Endothelial cell of umbilical vein (primary cell): Measurements from ENCODE around the gene SCGB2B2. TPM values are rescaled to one million over a fixed set of nuclear protein-coding genes. Genes with fewer than 3 reads are reported as not detected.

Experiments used
- BruUV-seq: library from RNA; stranded (reverse); fragments of 400-500 nt; replicated peaks from 2 replicates; lab custom pipeline; 2021; lab: Mats Ljungman, UMichigan
- CTCF ChIA-PET: fragments of 300-600, 350-600 bp; sonication (Branson Sonifier 250); formaldehyde crosslinking; loops from one replicate; lab custom pipeline; 2021; ENCODE audit warnings: antibody characterized with exemption, inconsistent platforms; lab: Charles Lee
- POLR2A ChIA-PET: fragments of 300-600, 350-600 bp; sonication (Branson Sonifier 250); formaldehyde crosslinking; loops from one replicate; lab custom pipeline; 2021; ENCODE audit warnings: antibody characterized with exemption, inconsistent platforms; lab: Charles Lee
- DNase-seq: peaks from one replicate; pipeline ENCODE4 v3.0.0-alpha.2; 2011; ENCODE audit warnings: low read depth, low spot score
- FAIRE-seq: peaks from 2 replicates; lab custom pipeline; 2011; peaks lifted over from hg19 to GRCh38; lab: Jason Lieb, UNC
- H2AFZ ChIP-seq: 2 replicates; pipeline ENCODE4 v1.6.0; 2012; ENCODE audit warnings: low read depth, low read length, control low read depth, inconsistent platforms
- H3K27ac ChIP-seq: 2 replicates; pipeline ENCODE4 v1.5.1; 2011; ENCODE audit warnings: low read depth, mild to moderate bottlenecking, control low read depth, low read length, moderate library complexity; ENCODE audit not compliant: insufficient read depth
- H3K27me3 ChIP-seq, 2 experiments: 2 replicates each; pipeline versions ENCODE4 v1.6.0 to v1.6.1; 2011; ENCODE audit warnings: low read length in 2 of 2, mixed read lengths in 1 of 2; ENCODE audit not compliant: control insufficient read depth in 2 of 2, insufficient read depth in 2 of 2
- H3K36me3 ChIP-seq, 2 experiments: 2 replicates in 1 of 2; 3 replicates in 1 of 2; pipeline ENCODE4 v1.5.1; 2011; ENCODE audit warnings: low read length in 2 of 2, mild to moderate bottlenecking in 1 of 2, moderate library complexity in 1 of 2; ENCODE audit not compliant: control insufficient read depth in 2 of 2, insufficient read depth in 2 of 2; ENCODE audit errors: extremely low read depth in 1 of 2
- H3K4me1 ChIP-seq: 3 replicates; pipeline ENCODE4 v1.5.1; 2011; ENCODE audit warnings: mild to moderate bottlenecking, low read length; ENCODE audit not compliant: control insufficient read depth, insufficient read depth; ENCODE audit errors: extremely low read depth
- H3K4me2 ChIP-seq: 2 replicates; pipeline ENCODE4 v1.6.1; 2011; ENCODE audit warnings: low read length, control low read depth, mixed read lengths; ENCODE audit not compliant: insufficient read depth
- H3K4me3 ChIP-seq, 3 experiments: fragments of 200-600 bp in 1 of 3; sonication (generic), shearing (Covaris generic) in 1 of 3; replicated peaks in 1 of 3; 2 replicates each; pipeline ENCODE4 v1.5.1; 2011 to 2016; ENCODE audit warnings: control low read depth in 3 of 3, low read length in 3 of 3, mild to moderate bottlenecking in 2 of 3, inconsistent platforms in 1 of 3, low read depth in 1 of 3, moderate library complexity in 1 of 3; ENCODE audit not compliant: insufficient read depth in 1 of 3
- H3K79me2 ChIP-seq: 2 replicates; pipeline ENCODE4 v1.6.0; 2012; ENCODE audit warnings: low read length, inconsistent platforms; ENCODE audit not compliant: control insufficient read depth, insufficient read depth
- H3K9ac ChIP-seq: replicated peaks from 2 replicates; pipeline ENCODE3; 2011; ENCODE audit warnings: low read length, control low read depth; ENCODE audit not compliant: insufficient read depth; ENCODE audit errors: extremely low read depth
- H3K9me1 ChIP-seq: replicated peaks from 3 replicates; pipeline ENCODE4 v1.6.0; 2011; ENCODE audit warnings: mild to moderate bottlenecking, low read length; ENCODE audit not compliant: control insufficient read depth, insufficient read depth; ENCODE audit errors: extremely low read depth
- H3K9me3 ChIP-seq: replicated peaks from 2 replicates; pipeline ENCODE4 v1.5.1; 2012; ENCODE audit warnings: low read length, inconsistent platforms; ENCODE audit not compliant: control insufficient read depth, insufficient read depth
- H4K20me1 ChIP-seq: replicated peaks from 2 replicates; pipeline ENCODE3; 2011; ENCODE audit warnings: mild to moderate bottlenecking, low read length; ENCODE audit not compliant: control insufficient read depth, insufficient read depth; ENCODE audit errors: extremely low read depth
- EZH2 ChIP-seq: IDR thresholded peaks from 2 replicates; pipeline ENCODE4 v1.6.1; 2012; ENCODE audit warnings: borderline replicate concordance, low read depth, mild to moderate bottlenecking, moderate library complexity, low read length, inconsistent platforms; ENCODE audit not compliant: severe bottlenecking
- FOS ChIP-seq: IDR thresholded peaks from 2 replicates; pipeline ENCODE4 v1.6.1; 2011; ENCODE audit warnings: mild to moderate bottlenecking, low read length, moderate library complexity, borderline replicate concordance; ENCODE audit not compliant: insufficient read depth
- GATA2 ChIP-seq: IDR thresholded peaks from 2 replicates; pipeline ENCODE4 v1.7.0; 2011; ENCODE audit warnings: low read depth, mild to moderate bottlenecking, moderate library complexity, mixed read lengths, low read length; ENCODE audit not compliant: insufficient read length, insufficient read depth
- JUN ChIP-seq: IDR thresholded peaks from 2 replicates; pipeline ENCODE4 v1.6.1; 2011; ENCODE audit warnings: borderline replicate concordance, low read depth; ENCODE audit not compliant: insufficient read length, insufficient read depth
- MYC ChIP-seq: IDR thresholded peaks from one replicate; pipeline ENCODE4 v1.6.1; 2011; ENCODE audit warnings: mild to moderate bottlenecking, low read depth, low read length
- POLR2A ChIP-seq: IDR thresholded peaks from 2 replicates; pipeline ENCODE4 v1.6.1; 2012; ENCODE audit warnings: low read depth, mild to moderate bottlenecking, control low read depth, low read length
- POLR2AphosphoS5 ChIP-seq: IDR thresholded peaks from 2 replicates; pipeline ENCODE4 v1.6.1; 2012; ENCODE audit warnings: low read depth, mild to moderate bottlenecking, control low read depth, low read length, moderate library complexity; ENCODE audit not compliant: insufficient read depth
- dilution Hi-C: fragments of 300-500 bp; cut with MboI; formaldehyde crosslinking; loops from one replicate; pipeline ENCODE4 v1.15.0; 2019; ENCODE audit warnings: low sequenced_read_pairs; ENCODE audit not compliant: extremely low pct_ligation_motif_present
- intact Hi-C: fragments of 100-400 bp; cut with micrococcal nuclease; formaldehyde crosslinking; loops from one replicate; pipeline ENCODE4 v1.10.0; 2022
- polyA plus RNA-seq, 4 experiments: library from polyadenylated mRNA; depleted of rRNA in 3 of 4; stranded (reverse) in 3 of 4; unstranded in 1 of 4; fragments of >200 nt; gene quantifications; 2 replicates each; pipeline versions ENCODE4 v1.2.1 to v1.2.3, GENCODE V29; 2011 to 2012; ENCODE audit warnings: missing spikeins in 1 of 4
- total RNA-seq: library from RNA; stranded (reverse); gene quantifications from 2 replicates; pipeline ENCODE4 v1.2.3, GENCODE V29; 2021
- TF ChIP-seq, protein P1 (sequence below): IDR thresholded peaks from 2 replicates; pipeline ENCODE4 v1.6.1; 2011; ENCODE audit not compliant: insufficient read depth, insufficient read length
- TF ChIP-seq, protein P2 (sequence below), 2 donors: IDR thresholded peaks; 1 replicate in 1 of 2; 2 replicates in 1 of 2; pipeline ENCODE4 v1.5.1; 2011; ENCODE audit warnings: low read length in 2 of 2, mild to moderate bottlenecking in 2 of 2, moderate library complexity in 2 of 2, control low read depth in 1 of 2, inconsistent platforms in 1 of 2, low read depth in 1 of 2; ENCODE audit not compliant: insufficient read depth in 1 of 2; ENCODE audit errors: extremely low read depth in 1 of 2

SCGB2B2 gene
- total and polyA plus RNA-seq, 2 donors (not counting 3 experiments of a cell fraction or from before 2014, with no cell fraction given), result 0.07 to 0.49 TPM

- no peak for TF ChIP-seq GATA2
- no peak for TF ChIP-seq JUN
- no peak for TF ChIP-seq MYC
- no peak for TF ChIP-seq FOS
- TF ChIP-seq, protein P1, sequence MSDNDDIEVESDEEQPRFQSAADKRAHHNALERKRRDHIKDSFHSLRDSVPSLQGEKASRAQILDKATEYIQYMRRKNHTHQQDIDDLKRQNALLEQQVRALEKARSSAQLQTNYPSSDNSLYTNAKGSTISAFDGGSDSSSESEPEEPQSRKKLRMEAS, result no peak
- TF ChIP-seq POLR2A, result no peak
- TF ChIP-seq, protein P2, sequence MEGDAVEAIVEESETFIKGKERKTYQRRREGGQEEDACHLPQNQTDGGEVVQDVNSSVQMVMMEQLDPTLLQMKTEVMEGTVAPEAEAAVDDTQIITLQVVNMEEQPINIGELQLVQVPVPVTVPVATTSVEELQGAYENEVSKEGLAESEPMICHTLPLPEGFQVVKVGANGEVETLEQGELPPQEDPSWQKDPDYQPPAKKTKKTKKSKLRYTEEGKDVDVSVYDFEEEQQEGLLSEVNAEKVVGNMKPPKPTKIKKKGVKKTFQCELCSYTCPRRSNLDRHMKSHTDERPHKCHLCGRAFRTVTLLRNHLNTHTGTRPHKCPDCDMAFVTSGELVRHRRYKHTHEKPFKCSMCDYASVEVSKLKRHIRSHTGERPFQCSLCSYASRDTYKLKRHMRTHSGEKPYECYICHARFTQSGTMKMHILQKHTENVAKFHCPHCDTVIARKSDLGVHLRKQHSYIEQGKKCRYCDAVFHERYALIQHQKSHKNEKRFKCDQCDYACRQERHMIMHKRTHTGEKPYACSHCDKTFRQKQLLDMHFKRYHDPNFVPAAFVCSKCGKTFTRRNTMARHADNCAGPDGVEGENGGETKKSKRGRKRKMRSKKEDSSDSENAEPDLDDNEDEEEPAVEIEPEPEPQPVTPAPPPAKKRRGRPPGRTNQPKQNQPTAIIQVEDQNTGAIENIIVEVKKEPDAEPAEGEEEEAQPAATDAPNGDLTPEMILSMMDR (IDR thresholded peaks at IDR 0.05; ENCODE audit: extremely low read depth in 1 of 2, insufficient read depth in 1 of 2, low read depth in 1 of 2, low read length in 2 of 2), result no peak
- TF ChIP-seq POLR2AphosphoS5, result no peak
- TF ChIP-seq EZH2, result no peak
- H3K27me3 ChIP-seq, result no peaks in the 10 kb centered on the region
- POLR2A ChIA-PET, result no interaction called here
- no peak overlapping the region for H3K4me2 ChIP-seq
- H3K9ac ChIP-seq, result no peak overlapping the region
- CTCF ChIA-PET, result interaction anchor here (1.0 to 1.8 kb wide), 2 partner anchors 21 to 49 kb away, joined by 4 to 9 read pairs; no protein-coding TSS in a partner anchor
- H2AFZ ChIP-seq, result no peak overlapping the region
- no peaks in the 10 kb centered on the region for H3K4me1 ChIP-seq
- no peaks in the 10 kb centered on the region for H3K9me1 ChIP-seq
- H3K79me2 ChIP-seq, result no peaks in the 10 kb centered on the region
- no TSS peak for BruUV-seq
- intact Hi-C loops (loop anchor here (5.0 kb wide), 1 partner anchor 104 kb away; no protein-coding TSS in a partner anchor), dilution Hi-C loops (no loop called here)
- no peaks in the 10 kb centered on the region for H4K20me1 ChIP-seq
- no peaks in the 10 kb centered on the region for H3K9me3 ChIP-seq
- H3K4me3 ChIP-seq, result no peak overlapping the region
- DNase-seq (no peak), FAIRE-seq (no peak)
- H3K27ac ChIP-seq, result no peak overlapping the region
- no peaks in the 10 kb centered on the region for H3K36me3 ChIP-seq
Measured at GRCh38 chr19:34661357-34661756, 15.6 kb downstream of the SCGB2B2 start.
